Keratinocyte (primary cell): ENCODE measurements around the gene NEAT1. TPM values are rescaled to one million over a fixed set of nuclear protein-coding genes. Genes with fewer than 3 reads are reported as not detected.
A peak's percentile ranks its signal among the peaks of the same experiment; 100 is the strongest.

Source experiments
- DNase-seq: peaks from one replicate; pipeline ENCODE4 v3.0.0-alpha.2; 2011; ENCODE audit warnings: low read depth, missing footprints, low spot score
- FAIRE-seq: peaks from 2 replicates; lab custom pipeline; 2011; peaks lifted over from hg19 to GRCh38; lab: Jason Lieb, UNC
- H2AFZ ChIP-seq: 2 replicates; pipeline ENCODE4 v1.6.0; 2012; ENCODE audit warnings: low read length, control low read depth, inconsistent platforms; ENCODE audit not compliant: control insufficient read depth
- H3K27ac ChIP-seq: 2 replicates; pipeline ENCODE4 v1.5.1; 2011; ENCODE audit warnings: low read length; ENCODE audit not compliant: control insufficient read depth, insufficient read depth
- H3K27me3 ChIP-seq: 3 replicates; pipeline ENCODE4 v1.6.0; 2011; ENCODE audit warnings: low read length; ENCODE audit not compliant: control insufficient read depth, insufficient read depth; ENCODE audit errors: extremely low read depth
- H3K36me3 ChIP-seq, 2 experiments: 2 replicates in 1 of 2; 3 replicates in 1 of 2; pipeline ENCODE4 v1.5.1; 2011; ENCODE audit warnings: low read length in 2 of 2, mild to moderate bottlenecking in 1 of 2; ENCODE audit not compliant: control insufficient read depth in 2 of 2, insufficient read depth in 2 of 2; ENCODE audit errors: extremely low read depth in 1 of 2
- H3K4me1 ChIP-seq: 3 replicates; pipeline ENCODE4 v1.5.1; 2011; ENCODE audit warnings: low read length; ENCODE audit not compliant: control insufficient read depth, insufficient read depth; ENCODE audit errors: extremely low read depth
- H3K4me2 ChIP-seq: 3 replicates; pipeline ENCODE4 v1.6.0; 2011; ENCODE audit warnings: low read depth, low read length; ENCODE audit not compliant: control insufficient read depth, insufficient read depth; ENCODE audit errors: extremely low read depth
- H3K4me3 ChIP-seq, 3 experiments: fragments of 200-600 bp in 1 of 3; sonication (generic) in 1 of 3; 2 replicates in 2 of 3; 3 replicates in 1 of 3; pipeline ENCODE4 v1.5.1; 2011 to 2016; ENCODE audit warnings: low read length in 3 of 3, mild to moderate bottlenecking in 3 of 3, control low read depth in 2 of 3, inconsistent platforms in 1 of 3, low read depth in 1 of 3, mixed read lengths in 1 of 3, mixed run types in 1 of 3, moderate library complexity in 1 of 3; ENCODE audit not compliant: control insufficient read depth in 2 of 3, insufficient read depth in 2 of 3; ENCODE audit errors: extremely low read depth in 1 of 3
- H3K79me2 ChIP-seq: 2 replicates; pipeline ENCODE4 v1.6.0; 2012; ENCODE audit warnings: low read length; ENCODE audit not compliant: control insufficient read depth, insufficient read depth
- H3K9ac ChIP-seq: 3 replicates; pipeline ENCODE4 v1.6.0; 2011; ENCODE audit warnings: low read length; ENCODE audit not compliant: control insufficient read depth, insufficient read depth; ENCODE audit errors: extremely low read depth
- H3K9me1 ChIP-seq: 3 replicates; pipeline ENCODE4 v1.6.0; 2011; ENCODE audit warnings: low read length; ENCODE audit not compliant: control insufficient read depth, insufficient read depth; ENCODE audit errors: extremely low read depth
- H3K9me3 ChIP-seq: 2 replicates; pipeline ENCODE4 v1.5.1; 2012; ENCODE audit warnings: low read depth, low read length; ENCODE audit not compliant: control insufficient read depth
- H4K20me1 ChIP-seq: 3 replicates; pipeline ENCODE4 v1.6.0; 2011; ENCODE audit warnings: low read length; ENCODE audit not compliant: control insufficient read depth, insufficient read depth; ENCODE audit errors: extremely low read depth
- EZH2 ChIP-seq: IDR thresholded peaks from one replicate; pipeline ENCODE4 v1.6.1; 2012; ENCODE audit warnings: inconsistent platforms, mild to moderate bottlenecking, low read length, moderate library complexity
- dilution Hi-C: fragments of 300-500 bp; cut with MboI; formaldehyde crosslinking; loops from one replicate; pipeline ENCODE4 v1.7.0; 2020; ENCODE audit warnings: low sequenced_read_pairs; ENCODE audit not compliant: extremely low pct_ligation_motif_present
- polyA plus RNA-seq, 5 experiments: library from polyadenylated mRNA; depleted of rRNA in 3 of 5; stranded (reverse) in 3 of 5; stranded (forward) in 1 of 5; unstranded in 1 of 5; fragments of >200 nt; gene quantifications; 1 replicate in 1 of 5; 2 replicates in 3 of 5; 3 replicates in 1 of 5; pipeline versions ENCODE4 v1.2.1 to v1.2.3, GENCODE V29; 2011 to 2012; ENCODE audit warnings: missing spikeins in 2 of 5, low read depth in 1 of 5, low replicate concordance in 1 of 5
- TF ChIP-seq, protein P1 (sequence below), 3 experiments: IDR thresholded peaks in 1 of 3; conservative IDR thresholded peaks in 1 of 3; optimal IDR thresholded peaks in 1 of 3; 2 replicates in 2 of 3; 3 replicates in 1 of 3; pipeline versions ENCODE3 to v1.5.1; 2011; ENCODE audit warnings: low read length in 3 of 3, mild to moderate bottlenecking in 3 of 3, moderate library complexity in 2 of 3, control low read depth in 1 of 3, inconsistent platforms in 1 of 3; ENCODE audit not compliant: insufficient read depth in 2 of 3; ENCODE audit errors: extremely low read depth in 1 of 3

The NEAT1 gene
- polyA plus RNA-seq, 1 donor (not counting 4 experiments of a cell fraction or from before 2014, with no cell fraction given): 270 TPM

- TF ChIP-seq, protein P1, sequence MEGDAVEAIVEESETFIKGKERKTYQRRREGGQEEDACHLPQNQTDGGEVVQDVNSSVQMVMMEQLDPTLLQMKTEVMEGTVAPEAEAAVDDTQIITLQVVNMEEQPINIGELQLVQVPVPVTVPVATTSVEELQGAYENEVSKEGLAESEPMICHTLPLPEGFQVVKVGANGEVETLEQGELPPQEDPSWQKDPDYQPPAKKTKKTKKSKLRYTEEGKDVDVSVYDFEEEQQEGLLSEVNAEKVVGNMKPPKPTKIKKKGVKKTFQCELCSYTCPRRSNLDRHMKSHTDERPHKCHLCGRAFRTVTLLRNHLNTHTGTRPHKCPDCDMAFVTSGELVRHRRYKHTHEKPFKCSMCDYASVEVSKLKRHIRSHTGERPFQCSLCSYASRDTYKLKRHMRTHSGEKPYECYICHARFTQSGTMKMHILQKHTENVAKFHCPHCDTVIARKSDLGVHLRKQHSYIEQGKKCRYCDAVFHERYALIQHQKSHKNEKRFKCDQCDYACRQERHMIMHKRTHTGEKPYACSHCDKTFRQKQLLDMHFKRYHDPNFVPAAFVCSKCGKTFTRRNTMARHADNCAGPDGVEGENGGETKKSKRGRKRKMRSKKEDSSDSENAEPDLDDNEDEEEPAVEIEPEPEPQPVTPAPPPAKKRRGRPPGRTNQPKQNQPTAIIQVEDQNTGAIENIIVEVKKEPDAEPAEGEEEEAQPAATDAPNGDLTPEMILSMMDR (optimal IDR thresholded peaks at IDR 0.05 in 1 of 3, IDR thresholded peaks at IDR 0.05 in 1 of 3, conservative IDR thresholded peaks at IDR 0.05 in 1 of 3; ENCODE audit: extremely low read depth in 1 of 3, insufficient read depth in 2 of 3, low read length in 3 of 3): no peak
- TF ChIP-seq EZH2: no peak
- peak overlapping the region; percentile 28 to 55 (median 53) for H3K4me3 ChIP-seq
- H3K79me2 ChIP-seq: peaks cover 54% of the 10 kb centered on the region
- no peak for DNase-seq
- peaks cover 2% of the 10 kb centered on the region for H4K20me1 ChIP-seq
- H3K9me1 ChIP-seq: peaks cover 3% of the 10 kb centered on the region
- no peaks in the 10 kb centered on the region for H3K9me3 ChIP-seq
- H3K4me1 ChIP-seq: peaks cover 58% of the 10 kb centered on the region
- no peaks in the 10 kb centered on the region for H3K27me3 ChIP-seq
- H2AFZ ChIP-seq: no peak overlapping the region
- no peak for FAIRE-seq
- peak overlapping the region; percentile 17 for H3K9ac ChIP-seq
- H3K4me2 ChIP-seq: peak overlapping the region; percentile 92
- dilution Hi-C loops: no loop called here
- peak overlapping the region; percentile 31 for H3K27ac ChIP-seq
- H3K36me3 ChIP-seq: peaks cover 23% of the 10 kb centered on the region in 2 experiments
Measured at GRCh38 chr11:65388731-65389130, 33.9 kb upstream of the NEAT1 start.

DNA sequence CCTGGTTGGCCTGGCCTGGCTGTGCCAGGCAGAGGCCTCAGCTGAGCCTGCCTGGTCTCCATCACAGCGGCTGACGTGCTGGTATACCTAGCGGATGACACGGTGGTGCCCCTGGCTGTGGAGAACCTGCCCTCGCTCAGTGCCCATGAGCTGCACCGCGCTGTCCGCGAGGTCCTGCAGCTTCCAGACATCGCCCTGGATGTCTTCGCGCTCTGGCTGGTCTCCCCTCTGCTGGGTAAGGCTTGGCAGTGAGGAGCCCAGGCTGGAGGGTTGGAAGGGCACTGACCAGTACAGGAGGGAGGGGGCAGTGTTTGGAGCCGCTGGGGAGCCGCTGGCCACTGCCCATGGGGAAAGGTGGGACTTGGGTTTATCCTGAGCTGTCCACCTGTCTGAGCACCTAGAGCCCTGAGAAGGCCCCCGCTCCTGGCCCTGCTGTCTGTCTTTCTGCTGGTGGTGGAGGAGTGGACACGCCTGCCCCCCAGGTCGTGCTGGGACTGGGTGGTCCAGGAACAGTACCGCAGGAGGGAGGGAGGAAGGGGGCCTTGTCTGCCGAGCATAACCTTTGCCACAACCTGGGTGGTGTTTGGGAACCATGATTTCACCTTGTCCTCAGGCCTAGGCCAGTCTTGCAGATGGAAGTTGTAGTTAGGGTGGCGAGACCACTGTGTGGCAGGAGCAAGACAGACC is 33.2 kb upstream of the NEAT1 start:
- FAIRE-seq: no peak
- H4K20me1 ChIP-seq: peaks cover 2% of the 10 kb centered on the region
- dilution Hi-C loops: no loop called here
- no peak overlapping the region for H3K4me3 ChIP-seq
- H3K9ac ChIP-seq: no peak overlapping the region
- H3K27ac ChIP-seq: no peak overlapping the region
- no peak for DNase-seq
- peak overlapping the region; percentile 92 for H3K4me2 ChIP-seq
- no peaks in the 10 kb centered on the region for H3K27me3 ChIP-seq
- peaks cover 23 to 27% of the 10 kb centered on the region in 2 experiments for H3K36me3 ChIP-seq
- no peak for TF ChIP-seq EZH2
- TF ChIP-seq, protein P1 (optimal IDR thresholded peaks at IDR 0.05 in 1 of 3, IDR thresholded peaks at IDR 0.05 in 1 of 3, conservative IDR thresholded peaks at IDR 0.05 in 1 of 3; ENCODE audit: extremely low read depth in 1 of 3, insufficient read depth in 2 of 3, low read length in 3 of 3): no peak
- peaks cover 51% of the 10 kb centered on the region for H3K4me1 ChIP-seq
- peaks cover 54% of the 10 kb centered on the region for H3K79me2 ChIP-seq
- H3K9me3 ChIP-seq: no peaks in the 10 kb centered on the region
- H3K9me1 ChIP-seq: peaks cover 3% of the 10 kb centered on the region
- H2AFZ ChIP-seq: no peak overlapping the region
